HEK293 (cell line): ENCODE measurements around the gene CEMIP2.

Source experiments
- CTCF ChIA-PET: fragments of 350-600 bp; formaldehyde crosslinking; extraction: SDS; loops from one replicate; lab custom pipeline; 2021; ENCODE audit warnings: antibody characterized with exemption; lab: Yijun Ruan, JAX
- POLR2A ChIA-PET: fragments of 300-600 bp; formaldehyde crosslinking; extraction: SDS; loops from one replicate; lab custom pipeline; 2020; ENCODE audit warnings: antibody characterized with exemption, inconsistent platforms; lab: Yijun Ruan, JAX
- H3K27ac ChIP-seq: fragments of 200-500 bp; sonication (Bioruptor generic); 2 replicates; pipeline ENCODE4 v1.5.1; 2014; ENCODE audit warnings: low read depth, low read length, control low read depth, inconsistent platforms; ENCODE audit errors: extremely low read depth
- H3K36me3 ChIP-seq, 2 experiments: fragments of 200-500 bp in 1 of 2; sonication (Bioruptor generic) in 1 of 2; 1 replicate in 1 of 2; 2 replicates in 1 of 2; pipeline ENCODE4 v1.5.1; 2014 to 2017; ENCODE audit warnings: inconsistent platforms in 2 of 2, low read length in 2 of 2; ENCODE audit not compliant: control insufficient read depth in 2 of 2, insufficient read depth in 1 of 2
- H3K4me1 ChIP-seq: fragments of 200-500 bp; sonication (Bioruptor generic); 2 replicates; pipeline ENCODE4 v1.5.1; 2014; ENCODE audit warnings: mild to moderate bottlenecking, low read length, inconsistent platforms; ENCODE audit not compliant: control insufficient read depth, insufficient read depth
- H3K4me3 ChIP-seq: 2 replicates; pipeline ENCODE4 v1.5.1; 2011; ENCODE audit warnings: low read depth, mild to moderate bottlenecking, control low read depth, low read length, moderate library complexity
- H3K9me3 ChIP-seq: fragments of 200-500 bp; sonication (Bioruptor generic); 2 replicates; pipeline ENCODE4 v1.5.1; 2014; ENCODE audit warnings: low read depth, low read length, inconsistent platforms; ENCODE audit not compliant: control insufficient read depth, insufficient read depth
- BCL11A ChIP-seq: fragments of 450-650 bp; formaldehyde crosslinking; IDR thresholded peaks from 2 replicates; pipeline ENCODE4 v1.5.1; 2016; ENCODE audit warnings: low read depth, missing biosample characterization, missing genetic modification characterization
- HOXD13 ChIP-seq: sonication (generic); formaldehyde crosslinking; IDR thresholded peaks from 2 replicates; pipeline ENCODE4 v1.8.0; 2022; ENCODE audit warnings: missing genetic modification reagents, borderline replicate concordance
- KLF1 ChIP-seq: fragments of 450-650 bp; formaldehyde crosslinking; IDR thresholded peaks from 2 replicates; pipeline ENCODE4 v1.5.1; 2016; ENCODE audit warnings: missing biosample characterization, missing genetic modification characterization
- PRDM1 ChIP-seq: fragments of 450-650 bp; formaldehyde crosslinking; IDR thresholded peaks from 2 replicates; pipeline ENCODE4; 2016; ENCODE audit warnings: missing biosample characterization, missing genetic modification characterization
- SCRT1 ChIP-seq: fragments of 450-650 bp; formaldehyde crosslinking; IDR thresholded peaks from 2 replicates; pipeline ENCODE4 v1.5.1; 2016; ENCODE audit warnings: missing biosample characterization, missing genetic modification characterization, borderline replicate concordance
- SETDB1 ChIP-seq: IDR thresholded peaks from one replicate; pipeline ENCODE4 v1.6.1; 2017; ENCODE audit warnings: mild to moderate bottlenecking, low read length, moderate library complexity, mixed read lengths; ENCODE audit not compliant: insufficient read length
- ZFP37 ChIP-seq: fragments of 450-650 bp; formaldehyde crosslinking; IDR thresholded peaks from 2 replicates; pipeline ENCODE4 v1.5.1; 2016; ENCODE audit warnings: missing biosample characterization, missing genetic modification characterization
- ZNF140 ChIP-seq: fragments of 450-650 bp; formaldehyde crosslinking; IDR thresholded peaks from 2 replicates; pipeline ENCODE4 v1.5.1; 2016; ENCODE audit warnings: missing biosample characterization, missing genetic modification characterization
- ZNF2 ChIP-seq: fragments of 450-650 bp; formaldehyde crosslinking; IDR thresholded peaks from 2 replicates; pipeline ENCODE4 v1.5.1; 2016; ENCODE audit warnings: missing biosample characterization, missing genetic modification characterization
- ZNF202 ChIP-seq: fragments of 450-650 bp; formaldehyde crosslinking; IDR thresholded peaks from 2 replicates; pipeline ENCODE4 v1.5.1; 2016; ENCODE audit warnings: missing biosample characterization, missing genetic modification characterization, borderline replicate concordance
- ZNF311 ChIP-seq: fragments of 450-650 bp; formaldehyde crosslinking; IDR thresholded peaks from 2 replicates; pipeline ENCODE4 v1.5.1; 2017; ENCODE audit warnings: missing biosample characterization, missing genetic modification characterization, borderline replicate concordance
- ZNF426 ChIP-seq: fragments of 450-650 bp; formaldehyde crosslinking; IDR thresholded peaks from 2 replicates; pipeline ENCODE4 v1.5.1; 2017; ENCODE audit warnings: missing biosample characterization, missing genetic modification characterization, mild to moderate bottlenecking, inconsistent platforms, moderate library complexity
- ZNF530 ChIP-seq: fragments of 450-650 bp; formaldehyde crosslinking; IDR thresholded peaks from 2 replicates; pipeline ENCODE4 v1.5.1; 2016; ENCODE audit warnings: low read depth, missing biosample characterization, missing genetic modification characterization
- ZNF585B ChIP-seq: fragments of 450-650 bp; formaldehyde crosslinking; IDR thresholded peaks from 2 replicates; pipeline ENCODE4 v1.5.1; 2016; ENCODE audit warnings: missing biosample characterization, missing genetic modification characterization
- ZNF596 ChIP-seq: fragments of 450-650 bp; IDR thresholded peaks from 2 replicates; pipeline ENCODE4 v1.5.0; 2018; ENCODE audit warnings: missing biosample characterization, mild to moderate bottlenecking, missing genetic modification characterization, moderate library complexity
- ZNF629 ChIP-seq: fragments of 450-650 bp; formaldehyde crosslinking; IDR thresholded peaks from 2 replicates; pipeline ENCODE4 v1.5.1; 2017; ENCODE audit warnings: missing biosample characterization, missing genetic modification characterization
- TF ChIP-seq, protein P1 (sequence below): fragments of 450-650 bp; formaldehyde crosslinking; IDR thresholded peaks from 2 replicates; pipeline ENCODE4 v1.5.1; 2016; ENCODE audit warnings: missing biosample characterization, missing genetic modification characterization
- TF ChIP-seq, protein P2 (sequence below): fragments of 450-650 bp; formaldehyde crosslinking; IDR thresholded peaks from 2 replicates; pipeline ENCODE4 v1.5.1; 2017; ENCODE audit warnings: missing biosample characterization, mild to moderate bottlenecking, missing genetic modification characterization, moderate library complexity
- TF ChIP-seq, protein P3 (sequence below): IDR thresholded peaks from 2 replicates; pipeline ENCODE4 v1.6.1; 2011; ENCODE audit warnings: mild to moderate bottlenecking, low read depth, low read length, borderline replicate concordance
- TF ChIP-seq, protein P4 (sequence below): fragments of 450-650 bp; formaldehyde crosslinking; IDR thresholded peaks from 2 replicates; pipeline ENCODE4 v1.5.1; 2016; ENCODE audit warnings: missing biosample characterization, missing genetic modification characterization, low read depth

The CEMIP2 gene

DNA sequence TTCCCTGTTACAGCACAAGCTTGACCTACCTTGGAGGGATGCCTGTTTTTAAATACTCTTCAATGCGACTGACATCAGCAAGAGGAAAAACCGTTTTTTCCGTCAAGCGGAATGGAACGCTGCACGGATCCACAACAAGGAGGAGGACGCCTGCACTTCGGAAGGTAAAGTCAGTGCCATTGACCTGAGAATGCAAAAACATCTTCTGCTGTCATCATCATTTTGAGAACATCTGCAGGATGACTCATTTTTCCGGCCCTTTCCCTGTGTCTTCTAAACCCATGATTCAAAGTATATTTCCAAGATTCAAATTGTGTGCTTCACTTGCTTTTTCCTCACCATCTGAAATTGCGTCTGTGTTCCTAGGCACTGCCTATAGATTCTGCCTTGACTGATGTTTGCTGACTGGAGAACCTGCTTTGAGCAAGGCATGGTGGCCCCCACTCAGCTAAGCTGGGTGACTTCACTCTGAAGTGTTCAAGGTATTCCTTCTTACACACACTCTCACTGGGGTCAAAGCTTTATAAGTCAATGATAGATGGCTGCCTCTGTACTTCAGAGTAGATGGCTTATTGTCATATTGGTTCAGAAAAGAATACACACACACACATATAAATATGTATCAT lies 78.1 kb downstream of the CEMIP2 start (continued):
- TF ChIP-seq SETDB1 (no peak), ZNF596 (tag by site-specific recombination) (no peak), HOXD13 (CRISPR knock-in tag) (no peak)
- TF ChIP-seq, protein P1, sequence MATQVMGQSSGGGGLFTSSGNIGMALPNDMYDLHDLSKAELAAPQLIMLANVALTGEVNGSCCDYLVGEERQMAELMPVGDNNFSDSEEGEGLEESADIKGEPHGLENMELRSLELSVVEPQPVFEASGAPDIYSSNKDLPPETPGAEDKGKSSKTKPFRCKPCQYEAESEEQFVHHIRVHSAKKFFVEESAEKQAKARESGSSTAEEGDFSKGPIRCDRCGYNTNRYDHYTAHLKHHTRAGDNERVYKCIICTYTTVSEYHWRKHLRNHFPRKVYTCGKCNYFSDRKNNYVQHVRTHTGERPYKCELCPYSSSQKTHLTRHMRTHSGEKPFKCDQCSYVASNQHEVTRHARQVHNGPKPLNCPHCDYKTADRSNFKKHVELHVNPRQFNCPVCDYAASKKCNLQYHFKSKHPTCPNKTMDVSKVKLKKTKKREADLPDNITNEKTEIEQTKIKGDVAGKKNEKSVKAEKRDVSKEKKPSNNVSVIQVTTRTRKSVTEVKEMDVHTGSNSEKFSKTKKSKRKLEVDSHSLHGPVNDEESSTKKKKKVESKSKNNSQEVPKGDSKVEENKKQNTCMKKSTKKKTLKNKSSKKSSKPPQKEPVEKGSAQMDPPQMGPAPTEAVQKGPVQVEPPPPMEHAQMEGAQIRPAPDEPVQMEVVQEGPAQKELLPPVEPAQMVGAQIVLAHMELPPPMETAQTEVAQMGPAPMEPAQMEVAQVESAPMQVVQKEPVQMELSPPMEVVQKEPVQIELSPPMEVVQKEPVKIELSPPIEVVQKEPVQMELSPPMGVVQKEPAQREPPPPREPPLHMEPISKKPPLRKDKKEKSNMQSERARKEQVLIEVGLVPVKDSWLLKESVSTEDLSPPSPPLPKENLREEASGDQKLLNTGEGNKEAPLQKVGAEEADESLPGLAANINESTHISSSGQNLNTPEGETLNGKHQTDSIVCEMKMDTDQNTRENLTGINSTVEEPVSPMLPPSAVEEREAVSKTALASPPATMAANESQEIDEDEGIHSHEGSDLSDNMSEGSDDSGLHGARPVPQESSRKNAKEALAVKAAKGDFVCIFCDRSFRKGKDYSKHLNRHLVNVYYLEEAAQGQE (tag by site-specific recombination): no peak

DNA sequence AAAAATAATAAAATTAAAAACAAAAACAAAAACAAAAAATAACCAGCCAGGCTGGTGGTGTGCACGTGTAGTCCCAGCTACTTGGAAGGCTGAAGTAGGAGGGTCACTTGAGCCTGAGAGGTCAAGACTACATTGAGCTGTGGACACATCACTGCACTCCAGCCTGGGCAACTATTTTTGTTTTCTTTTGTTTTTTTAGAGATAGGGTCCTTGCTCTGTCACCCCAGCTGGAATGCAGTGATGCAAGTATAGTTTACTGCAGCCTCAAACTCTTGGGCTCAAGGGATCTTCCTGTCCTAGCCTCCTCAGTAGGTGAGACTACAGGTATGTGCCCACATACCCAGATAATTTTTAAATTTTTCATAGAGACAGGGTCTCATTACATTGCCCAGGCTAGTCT lies 80.6 kb downstream of the CEMIP2 start:
- ChIA-PET CTCF (no interaction called here), POLR2A (no interaction called here)
- Histone ChIP-seq H3K4me3 (no peak overlapping the region), H3K9me3 (no peaks in the 10 kb centered on the region), H3K36me3 (peaks cover 0 to 21% of the 10 kb centered on the region in 2 experiments; a peak in 2 of 3 replicates), H3K27ac (no peak overlapping the region), H3K4me1 (0 out of 2 replicates have a peak, but pooled peaks cover 3% of the 10 kb centered on the region)
- TF ChIP-seq, protein P2, sequence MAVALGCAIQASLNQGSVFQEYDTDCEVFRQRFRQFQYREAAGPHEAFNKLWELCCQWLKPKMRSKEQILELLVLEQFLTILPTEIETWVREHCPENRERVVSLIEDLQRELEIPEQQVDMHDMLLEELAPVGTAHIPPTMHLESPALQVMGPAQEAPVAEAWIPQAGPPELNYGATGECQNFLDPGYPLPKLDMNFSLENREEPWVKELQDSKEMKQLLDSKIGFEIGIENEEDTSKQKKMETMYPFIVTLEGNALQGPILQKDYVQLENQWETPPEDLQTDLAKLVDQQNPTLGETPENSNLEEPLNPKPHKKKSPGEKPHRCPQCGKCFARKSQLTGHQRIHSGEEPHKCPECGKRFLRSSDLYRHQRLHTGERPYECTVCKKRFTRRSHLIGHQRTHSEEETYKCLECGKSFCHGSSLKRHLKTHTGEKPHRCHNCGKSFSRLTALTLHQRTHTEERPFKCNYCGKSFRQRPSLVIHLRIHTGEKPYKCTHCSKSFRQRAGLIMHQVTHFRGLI (tag by site-specific recombination): no peak
- TF ChIP-seq ZNF629 (tag by site-specific recombination): no peak
- TF ChIP-seq PRDM1 (tag by site-specific recombination): no peak
- no peak for TF ChIP-seq ZNF585B
- TF ChIP-seq BCL11A (tag by site-specific recombination): no peak
- no peak for TF ChIP-seq ZNF140 (tag by site-specific recombination)
- no peak for TF ChIP-seq ZNF2
- TF ChIP-seq, protein P3, sequence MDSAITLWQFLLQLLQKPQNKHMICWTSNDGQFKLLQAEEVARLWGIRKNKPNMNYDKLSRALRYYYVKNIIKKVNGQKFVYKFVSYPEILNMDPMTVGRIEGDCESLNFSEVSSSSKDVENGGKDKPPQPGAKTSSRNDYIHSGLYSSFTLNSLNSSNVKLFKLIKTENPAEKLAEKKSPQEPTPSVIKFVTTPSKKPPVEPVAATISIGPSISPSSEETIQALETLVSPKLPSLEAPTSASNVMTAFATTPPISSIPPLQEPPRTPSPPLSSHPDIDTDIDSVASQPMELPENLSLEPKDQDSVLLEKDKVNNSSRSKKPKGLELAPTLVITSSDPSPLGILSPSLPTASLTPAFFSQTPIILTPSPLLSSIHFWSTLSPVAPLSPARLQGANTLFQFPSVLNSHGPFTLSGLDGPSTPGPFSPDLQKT: no peak
- TF ChIP-seq KLF1 (tag by site-specific recombination): no peak
- TF ChIP-seq SCRT1 (tag by site-specific recombination): no peak
- TF ChIP-seq ZNF202: no peak
- no peak for TF ChIP-seq ZFP37 (tag by site-specific recombination)
- TF ChIP-seq, protein P4, sequence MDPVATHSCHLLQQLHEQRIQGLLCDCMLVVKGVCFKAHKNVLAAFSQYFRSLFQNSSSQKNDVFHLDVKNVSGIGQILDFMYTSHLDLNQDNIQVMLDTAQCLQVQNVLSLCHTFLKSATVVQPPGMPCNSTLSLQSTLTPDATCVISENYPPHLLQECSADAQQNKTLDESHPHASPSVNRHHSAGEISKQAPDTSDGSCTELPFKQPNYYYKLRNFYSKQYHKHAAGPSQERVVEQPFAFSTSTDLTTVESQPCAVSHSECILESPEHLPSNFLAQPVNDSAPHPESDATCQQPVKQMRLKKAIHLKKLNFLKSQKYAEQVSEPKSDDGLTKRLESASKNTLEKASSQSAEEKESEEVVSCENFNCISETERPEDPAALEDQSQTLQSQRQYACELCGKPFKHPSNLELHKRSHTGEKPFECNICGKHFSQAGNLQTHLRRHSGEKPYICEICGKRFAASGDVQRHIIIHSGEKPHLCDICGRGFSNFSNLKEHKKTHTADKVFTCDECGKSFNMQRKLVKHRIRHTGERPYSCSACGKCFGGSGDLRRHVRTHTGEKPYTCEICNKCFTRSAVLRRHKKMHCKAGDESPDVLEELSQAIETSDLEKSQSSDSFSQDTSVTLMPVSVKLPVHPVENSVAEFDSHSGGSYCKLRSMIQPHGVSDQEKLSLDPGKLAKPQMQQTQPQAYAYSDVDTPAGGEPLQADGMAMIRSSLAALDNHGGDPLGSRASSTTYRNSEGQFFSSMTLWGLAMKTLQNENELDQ (tag by site-specific recombination): no peak
- no peak for TF ChIP-seq ZNF530 (tag by site-specific recombination)
- TF ChIP-seq ZNF311: no peak
- no peak for TF ChIP-seq ZNF426 (tag by site-specific recombination)
